ENCODE measurements around the gene DHX29.
"Not testable (repeated sequence)": the region's sequence is repeated elsewhere in the genome, so short reads cannot be mapped to it uniquely, and the experiment has no call there.

Gene DHX29

GRCh38 chr5:55324815-55325418 is 17.4 kb upstream of the DHX29 start:
- H3K4me3 Mint-ChIP-seq = no peak overlapping the region
- peak overlapping the region; percentile 64 for H3K27ac Mint-ChIP-seq
- H3K27me3 Mint-ChIP-seq = no peaks in the 10 kb centered on the region
- peaks cover 28% of the 10 kb centered on the region for H3K4me1 Mint-ChIP-seq (ENCODE audit: low read depth)
- peaks cover 7% of the 10 kb centered on the region for H3K36me3 Mint-ChIP-seq
- no peaks in the 10 kb centered on the region for H3K9me3 Mint-ChIP-seq (ENCODE audit: low read depth)

DNA sequence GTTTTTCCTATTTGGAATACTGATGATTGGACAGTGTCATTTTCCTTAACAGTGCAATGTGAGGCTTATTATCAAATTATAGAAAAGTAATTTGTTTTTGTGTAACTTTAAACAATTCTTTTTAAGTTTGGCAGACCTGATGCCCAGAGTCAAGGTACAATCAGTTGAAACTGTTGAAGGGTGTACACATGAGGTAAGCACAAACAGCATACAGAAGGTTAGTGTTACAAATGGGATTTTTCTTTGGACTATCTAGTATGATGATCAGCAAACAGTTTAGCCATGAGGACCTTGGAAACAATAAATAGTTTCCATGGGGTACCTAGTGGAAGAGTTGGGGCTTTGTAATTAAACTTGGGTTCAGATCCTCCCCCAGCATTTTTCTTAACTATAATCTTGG is 16.5 kb upstream of the DHX29 start:
- no peaks in the 10 kb centered on the region for H3K27me3 Mint-ChIP-seq
- H3K4me1 Mint-ChIP-seq (ENCODE audit: low read depth) = peaks cover 26% of the 10 kb centered on the region
- no peak overlapping the region for H3K27ac Mint-ChIP-seq
- H3K4me3 Mint-ChIP-seq = no peak overlapping the region
- peaks cover 7% of the 10 kb centered on the region for H3K36me3 Mint-ChIP-seq
- H3K9me3 Mint-ChIP-seq (ENCODE audit: low read depth) = no peaks in the 10 kb centered on the region

DNA sequence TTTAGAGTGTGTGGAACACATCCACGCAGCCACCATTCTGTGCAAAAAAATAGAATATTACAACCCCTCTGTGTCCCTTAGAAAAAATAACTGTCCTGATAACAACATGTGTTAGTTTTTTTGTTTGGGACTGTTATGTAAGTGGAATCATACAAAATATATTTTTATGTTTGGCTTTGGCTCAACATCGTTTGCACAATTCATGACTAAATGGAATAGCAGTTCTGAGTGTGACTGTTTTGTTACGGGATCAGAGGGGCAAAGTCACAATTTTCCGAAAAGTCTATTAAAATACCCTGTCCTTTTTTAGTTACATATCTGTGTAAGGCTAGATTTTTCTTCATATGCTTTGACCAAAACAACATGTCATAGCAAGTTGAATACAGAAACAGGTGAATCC is 13.1 kb upstream of the DHX29 start:
- Mint-ChIP-seq H3K4me1 (ENCODE audit: low read depth) (peaks cover 41% of the 10 kb centered on the region), H3K9me3 (ENCODE audit: low read depth) (no peaks in the 10 kb centered on the region), H3K27ac (peak overlapping the region; percentile 50), H3K27me3 (no peaks in the 10 kb centered on the region), H3K4me3 (no peak overlapping the region), H3K36me3 (peaks cover 20% of the 10 kb centered on the region)

DNA sequence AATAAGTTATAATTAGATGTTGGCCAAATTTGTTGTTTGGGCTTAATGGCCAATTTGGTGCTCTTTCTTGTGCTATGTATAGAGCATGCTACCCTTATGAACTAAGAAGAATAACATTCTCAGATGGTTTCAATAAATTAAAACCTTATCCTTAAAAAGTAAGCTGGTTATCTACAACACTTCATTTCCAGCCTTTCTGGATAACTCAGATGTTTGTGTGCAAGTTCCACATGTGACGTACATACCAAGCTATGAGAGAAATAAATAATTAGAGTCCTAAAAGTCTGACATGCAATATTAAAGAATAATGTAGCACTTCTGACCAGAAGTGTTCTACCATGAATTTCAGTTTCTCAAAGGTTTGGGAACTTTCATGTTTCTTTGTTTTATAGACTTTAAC is 12.0 kb upstream of the DHX29 start:
- Mint-ChIP-seq H3K27me3 (no peaks in the 10 kb centered on the region), H3K4me1 (ENCODE audit: low read depth) (peaks cover 40% of the 10 kb centered on the region), H3K4me3 (no peak overlapping the region), H3K27ac (no peak overlapping the region), H3K9me3 (ENCODE audit: low read depth) (no peaks in the 10 kb centered on the region), H3K36me3 (peaks cover 15% of the 10 kb centered on the region)

- H3K4me1 Mint-ChIP-seq (ENCODE audit: low read depth) = peaks cover 50% of the 10 kb centered on the region
- not testable (repeated sequence) for H3K4me3 Mint-ChIP-seq; H3K9me3 Mint-ChIP-seq (ENCODE audit: low read depth); H3K27me3 Mint-ChIP-seq; H3K27ac Mint-ChIP-seq
- peaks cover 18% of the 10 kb centered on the region for H3K36me3 Mint-ChIP-seq
Observed at GRCh38 chr5:55318237-55318636, 10.7 kb upstream of the DHX29 start.

DNA sequence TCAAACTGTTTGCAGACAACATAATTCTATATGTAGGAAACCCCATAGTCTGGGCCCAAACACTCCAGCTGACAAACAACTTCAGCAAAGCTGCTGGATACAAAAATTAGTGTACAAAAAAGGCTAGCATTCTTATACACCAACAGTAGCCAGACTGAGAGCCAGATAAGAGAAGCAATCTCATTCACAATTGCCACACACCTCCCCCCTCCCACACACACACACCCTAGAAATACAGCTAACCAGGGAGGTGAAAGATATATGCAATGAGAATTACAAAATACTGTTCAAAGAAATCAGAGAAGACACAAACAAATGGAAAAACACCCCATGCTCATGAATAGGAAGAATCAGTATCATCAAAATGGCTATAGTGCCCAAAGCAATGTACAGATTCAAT is 9.3 kb upstream of the DHX29 start:
- H3K4me3 Mint-ChIP-seq = no peak overlapping the region
- peaks cover 20% of the 10 kb centered on the region for H3K36me3 Mint-ChIP-seq
- H3K9me3 Mint-ChIP-seq (ENCODE audit: low read depth) = no peaks in the 10 kb centered on the region
- no peaks in the 10 kb centered on the region for H3K27me3 Mint-ChIP-seq
- H3K27ac Mint-ChIP-seq = no peak overlapping the region
- peaks cover 63% of the 10 kb centered on the region for H3K4me1 Mint-ChIP-seq (ENCODE audit: low read depth)

DNA sequence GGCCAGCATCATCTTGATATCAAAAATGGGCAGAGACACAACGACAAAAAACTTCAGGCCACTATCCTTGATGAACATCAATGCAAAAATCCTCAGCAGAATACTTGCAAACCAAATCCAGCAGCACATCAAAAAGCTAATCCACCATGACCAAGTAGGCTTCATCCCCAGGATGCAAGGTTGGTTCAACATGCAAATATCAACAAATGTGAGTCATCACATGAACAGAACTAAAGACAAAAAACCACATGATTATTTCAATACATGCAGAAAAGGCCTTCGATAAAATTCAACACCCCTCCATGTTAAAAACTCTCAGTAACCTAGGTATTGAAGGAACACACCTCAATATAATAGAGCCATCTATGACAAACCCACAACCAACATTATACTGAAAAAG is 8.8 kb upstream of the DHX29 start:
- Mint-ChIP-seq H3K9me3 (ENCODE audit: low read depth) (no peaks in the 10 kb centered on the region), H3K27ac (peak overlapping the region; percentile 54), H3K4me1 (ENCODE audit: low read depth) (peaks cover 66% of the 10 kb centered on the region), H3K4me3 (peak overlapping the region; percentile 2), H3K36me3 (peaks cover 22% of the 10 kb centered on the region), H3K27me3 (no peaks in the 10 kb centered on the region)

DNA sequence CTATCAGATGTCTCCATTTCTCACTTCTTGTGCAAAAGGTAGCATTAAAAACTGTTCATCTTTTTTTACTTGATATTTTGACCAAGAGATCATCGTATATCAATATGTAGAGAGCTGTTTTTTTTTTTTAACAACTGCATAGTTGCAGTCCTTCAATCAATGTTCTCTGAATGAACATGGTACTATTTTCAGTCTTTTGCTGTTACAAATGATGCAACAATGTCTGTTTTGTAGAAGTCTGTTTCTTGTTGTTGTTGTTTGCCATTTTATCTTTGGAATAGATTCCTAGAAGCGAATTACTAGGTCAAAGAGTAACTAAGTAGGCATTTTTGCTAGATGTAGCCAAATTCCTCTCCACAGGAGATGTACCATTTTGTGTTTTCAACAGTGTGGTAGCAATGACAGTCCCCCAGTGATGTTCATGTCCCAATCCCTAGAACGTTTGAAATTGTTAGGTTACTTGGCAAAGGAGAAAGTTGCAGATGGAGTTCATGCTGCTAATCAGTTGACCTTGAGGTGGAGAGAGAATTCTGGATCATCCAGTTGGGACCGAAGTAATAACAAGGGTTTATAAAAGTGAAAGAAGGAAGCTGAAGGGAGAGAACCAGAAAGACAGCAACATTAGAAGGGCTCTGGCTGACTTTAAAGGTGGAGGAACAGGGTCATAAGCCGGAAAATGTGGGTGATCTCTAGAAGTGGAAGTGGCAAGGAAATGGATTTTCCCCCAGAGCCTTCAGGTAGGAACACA is 6.5 kb upstream of the DHX29 start:
- Mint-ChIP-seq H3K9me3 (ENCODE audit: low read depth) (no peaks in the 10 kb centered on the region), H3K4me1 (ENCODE audit: low read depth) (peaks cover 67% of the 10 kb centered on the region), H3K27ac (peak overlapping the region; percentile 46), H3K36me3 (peaks cover 25% of the 10 kb centered on the region), H3K27me3 (no peaks in the 10 kb centered on the region), H3K4me3 (peak overlapping the region; percentile 30)

- H3K4me1 Mint-ChIP-seq (ENCODE audit: low read depth) = peaks cover 34% of the 10 kb centered on the region
- H3K4me3 Mint-ChIP-seq = no peak overlapping the region
- H3K27me3 Mint-ChIP-seq = no peaks in the 10 kb centered on the region
- no peaks in the 10 kb centered on the region for H3K9me3 Mint-ChIP-seq (ENCODE audit: low read depth)
- H3K27ac Mint-ChIP-seq = no peak overlapping the region
- peaks cover 9% of the 10 kb centered on the region for H3K36me3 Mint-ChIP-seq
Observed at GRCh38 chr5:55308254-55308836, 851 bp upstream of the DHX29 start.

GRCh38 chr5:55306641-55307382 is 682 bp downstream of the DHX29 start:
- Mint-ChIP-seq H3K4me1 (ENCODE audit: low read depth) (peaks cover 31% of the 10 kb centered on the region), H3K9me3 (ENCODE audit: low read depth) (no peaks in the 10 kb centered on the region), H3K27me3 (no peaks in the 10 kb centered on the region), H3K4me3 (no peak overlapping the region), H3K27ac (no peak overlapping the region), H3K36me3 (peaks cover 13% of the 10 kb centered on the region)

DNA sequence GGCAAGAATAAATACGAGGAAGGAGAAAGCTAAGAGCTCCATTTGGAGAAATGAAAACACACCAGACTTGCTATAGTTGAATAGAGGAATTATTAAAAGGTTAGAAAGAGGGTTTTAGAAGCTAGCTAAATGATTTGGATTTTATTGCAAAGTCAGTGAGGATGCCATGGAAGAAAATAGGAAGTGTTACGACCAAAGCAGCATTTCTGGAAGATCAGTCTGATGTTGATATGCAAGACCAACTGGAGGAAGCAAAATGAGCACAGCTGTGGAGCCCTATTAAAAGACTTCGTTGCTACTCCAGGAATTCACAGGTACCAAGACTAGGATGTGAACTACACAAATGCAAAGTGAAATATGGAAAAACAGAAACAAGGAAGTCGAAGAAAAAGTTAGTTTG is 2.1 kb downstream of the DHX29 start:
- Mint-ChIP-seq H3K36me3 (peaks cover 11% of the 10 kb centered on the region), H3K9me3 (ENCODE audit: low read depth) (no peaks in the 10 kb centered on the region), H3K4me1 (ENCODE audit: low read depth) (peaks cover 17% of the 10 kb centered on the region), H3K27ac (no peak overlapping the region), H3K27me3 (no peaks in the 10 kb centered on the region), H3K4me3 (no peak overlapping the region)

DNA sequence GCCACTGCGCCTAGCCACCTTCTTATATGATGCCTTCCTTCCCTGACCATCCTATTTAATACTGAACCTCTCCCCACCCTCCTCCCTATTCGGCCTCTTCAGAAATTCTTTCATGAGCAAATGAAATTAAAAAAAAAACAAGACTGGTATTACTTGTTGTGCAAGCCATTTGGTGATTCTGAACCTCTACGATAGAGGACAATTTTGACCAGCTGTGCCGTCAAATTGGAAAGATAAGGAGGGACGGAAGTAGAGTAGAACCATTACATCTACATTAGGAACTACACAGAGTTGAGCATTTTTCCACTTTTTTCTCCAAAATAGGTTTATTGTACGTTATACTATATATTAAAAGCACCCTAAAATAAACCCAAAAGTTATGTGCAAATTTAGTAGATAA is 2.9 kb downstream of the DHX29 start:
- no peak overlapping the region for H3K27ac Mint-ChIP-seq
- no peak overlapping the region for H3K4me3 Mint-ChIP-seq
- peaks cover 11% of the 10 kb centered on the region for H3K36me3 Mint-ChIP-seq
- H3K27me3 Mint-ChIP-seq = no peaks in the 10 kb centered on the region
- peaks cover 17% of the 10 kb centered on the region for H3K4me1 Mint-ChIP-seq (ENCODE audit: low read depth)
- H3K9me3 Mint-ChIP-seq (ENCODE audit: low read depth) = no peaks in the 10 kb centered on the region

DNA sequence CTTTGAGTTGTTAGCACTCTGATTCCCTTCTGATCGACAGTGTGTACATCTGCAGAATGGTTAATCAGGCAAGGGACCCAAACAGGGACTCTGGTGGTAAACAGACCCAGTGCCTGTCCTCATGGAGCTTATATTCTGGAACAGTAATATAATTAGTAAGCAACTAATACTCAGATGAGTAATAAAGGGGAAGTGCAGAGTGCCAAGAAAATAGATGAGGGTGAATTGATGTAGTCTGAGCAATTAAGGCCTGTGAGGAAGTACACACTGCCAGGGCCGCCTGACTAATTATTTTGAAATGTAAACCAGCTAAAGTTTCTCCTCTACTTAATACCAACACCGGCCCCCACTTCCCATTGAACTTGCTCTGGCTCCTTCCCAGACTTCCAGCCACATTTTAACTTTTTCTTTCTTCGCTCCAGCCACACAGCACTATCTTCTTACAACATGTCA is 4.2 kb downstream of the DHX29 start:
- no peaks in the 10 kb centered on the region for H3K9me3 Mint-ChIP-seq (ENCODE audit: low read depth)
- peaks cover 11% of the 10 kb centered on the region for H3K36me3 Mint-ChIP-seq
- H3K27me3 Mint-ChIP-seq = no peaks in the 10 kb centered on the region
- no peak overlapping the region for H3K4me3 Mint-ChIP-seq
- no peak overlapping the region for H3K27ac Mint-ChIP-seq
- H3K4me1 Mint-ChIP-seq (ENCODE audit: low read depth) = peaks cover 20% of the 10 kb centered on the region

GRCh38 chr5:55300890-55301289 is 6.6 kb downstream of the DHX29 start:
- H3K27ac Mint-ChIP-seq = no peak overlapping the region
- H3K4me3 Mint-ChIP-seq = no peak overlapping the region
- peaks cover 13% of the 10 kb centered on the region for H3K36me3 Mint-ChIP-seq

GRCh38 chr5:55294935-55295334 is 12.6 kb downstream of the DHX29 start:
- H3K9me3 Mint-ChIP-seq (ENCODE audit: low read depth) = no peaks in the 10 kb centered on the region
- H3K27me3 Mint-ChIP-seq = no peaks in the 10 kb centered on the region
- H3K4me3 Mint-ChIP-seq = no peak overlapping the region
- no peak overlapping the region for H3K27ac Mint-ChIP-seq
- H3K36me3 Mint-ChIP-seq = peaks cover 17% of the 10 kb centered on the region
- H3K4me1 Mint-ChIP-seq (ENCODE audit: low read depth) = peaks cover 3% of the 10 kb centered on the region

More at GRCh38 chr5:55300890-55301289, 6.6 kb downstream of the DHX29 start:
- H3K9me3 Mint-ChIP-seq (ENCODE audit: low read depth) = no peaks in the 10 kb centered on the region
- peaks cover 20% of the 10 kb centered on the region for H3K4me1 Mint-ChIP-seq (ENCODE audit: low read depth)
- no peaks in the 10 kb centered on the region for H3K27me3 Mint-ChIP-seq
